ENCODE measurements around the gene LTBP3.

LTBP3 gene

GRCh38 chr11:65584723-65585171 is 26.6 kb upstream of the LTBP3 start:
- H3K4me3 ChIP-seq (replicated peaks in 1 of 2; ENCODE audit: low read depth in 2 of 2, low read length in 2 of 2), result no peak overlapping the region
- DNase-seq (ENCODE audit: low read depth in 2 of 2), result no peak
- TF ChIP-seq CTCF (IDR thresholded peaks at IDR 0.05; ENCODE audit: low read depth, low read length), result no peak

- no peak for TF ChIP-seq CTCF (IDR thresholded peaks at IDR 0.05; ENCODE audit: low read depth, low read length)
- DNase-seq (ENCODE audit: low read depth in 2 of 2), result no peak
- no peak overlapping the region for H3K4me3 ChIP-seq (replicated peaks in 1 of 2; ENCODE audit: low read depth in 2 of 2, low read length in 2 of 2)
These were observed 25.9 kb upstream of the LTBP3 start for GRCh38 chr11:65584106-65584505.

GRCh38 chr11:65583589-65583988 is 25.4 kb upstream of the LTBP3 start:
- TF ChIP-seq CTCF (IDR thresholded peaks at IDR 0.05; ENCODE audit: low read depth, low read length), result no peak
- no peak overlapping the region for H3K4me3 ChIP-seq (replicated peaks in 1 of 2; ENCODE audit: low read depth in 2 of 2, low read length in 2 of 2)
- DNase-seq (ENCODE audit: low read depth in 2 of 2), result no peak

- no peak overlapping the region for H3K4me3 ChIP-seq (replicated peaks in 1 of 2; ENCODE audit: low read depth in 2 of 2, low read length in 2 of 2)
- no peak for TF ChIP-seq CTCF (IDR thresholded peaks at IDR 0.05; ENCODE audit: low read depth, low read length)
- no peak for DNase-seq (ENCODE audit: low read depth in 2 of 2)
These were observed 23.8 kb upstream of the LTBP3 start for GRCh38 chr11:65581928-65582327.

GRCh38 chr11:65580756-65581155 is 22.6 kb upstream of the LTBP3 start:
- no peak for TF ChIP-seq CTCF (IDR thresholded peaks at IDR 0.05; ENCODE audit: low read depth, low read length)
- H3K4me3 ChIP-seq (replicated peaks in 1 of 2; ENCODE audit: low read depth in 2 of 2, low read length in 2 of 2), result no peak overlapping the region
- DNase-seq (ENCODE audit: low read depth in 2 of 2), result no peak

GRCh38 chr11:65580031-65580692 is 22.0 kb upstream of the LTBP3 start:
- no peak overlapping the region for H3K4me3 ChIP-seq (replicated peaks in 1 of 2; ENCODE audit: low read depth in 2 of 2, low read length in 2 of 2)
- DNase-seq (ENCODE audit: low read depth in 2 of 2), result no peak
- no peak for TF ChIP-seq CTCF (IDR thresholded peaks at IDR 0.05; ENCODE audit: low read depth, low read length)

GRCh38 chr11:65579291-65579690 is 21.1 kb upstream of the LTBP3 start:
- no peak for TF ChIP-seq CTCF (IDR thresholded peaks at IDR 0.05; ENCODE audit: low read depth, low read length)
- no peak for DNase-seq (ENCODE audit: low read depth in 2 of 2)
- no peak overlapping the region for H3K4me3 ChIP-seq (replicated peaks in 1 of 2; ENCODE audit: low read depth in 2 of 2, low read length in 2 of 2)

Measured in cardiac fibroblast (primary cell).